Neuronal stem cell (in vitro differentiated cells): ENCODE data around the gene PDE6H.

Experiments used
- DNase-seq: peaks from one replicate; pipeline ENCODE4 v3.0.0-alpha.2; 2013; ENCODE audit warnings: low spot score
- H2AFZ ChIP-seq: one replicate; pipeline ENCODE4 v1.6.1; 2013; ENCODE audit warnings: mild to moderate bottlenecking, low read length, inconsistent platforms
- H2AK5ac ChIP-seq: 2 replicates; pipeline ENCODE4 v1.6.1; 2013; ENCODE audit warnings: low read depth, mild to moderate bottlenecking, inconsistent platforms, low read length, moderate library complexity, mixed read lengths
- H2BK120ac ChIP-seq: 2 replicates; pipeline ENCODE4 v1.6.1; 2013; ENCODE audit warnings: low read depth, mild to moderate bottlenecking, inconsistent platforms, low read length, moderate library complexity, mixed read lengths
- H2BK12ac ChIP-seq: one replicate; pipeline ENCODE4 v1.6.1; 2013; ENCODE audit warnings: low read length, inconsistent platforms
- H2BK15ac ChIP-seq: 2 replicates; pipeline ENCODE4 v1.6.1; 2013; ENCODE audit warnings: mild to moderate bottlenecking, low read length, inconsistent platforms, mixed read lengths
- H2BK5ac ChIP-seq: one replicate; pipeline ENCODE4 v1.6.1; 2013; ENCODE audit warnings: inconsistent platforms, mild to moderate bottlenecking, low read length, moderate library complexity
- H3K14ac ChIP-seq: one replicate; pipeline ENCODE4 v1.6.1; 2013; ENCODE audit warnings: low read length, inconsistent platforms
- H3K18ac ChIP-seq: 2 replicates; pipeline ENCODE4 v1.6.1; 2013; ENCODE audit warnings: low read length, inconsistent platforms
- H3K23ac ChIP-seq: 2 replicates; pipeline ENCODE4 v1.6.1; 2013; ENCODE audit warnings: low read depth, mild to moderate bottlenecking, mixed read lengths, low read length, inconsistent platforms; ENCODE audit not compliant: poor library complexity
- H3K27ac ChIP-seq: replicated peaks from 3 replicates; pipeline ENCODE4 v1.5.1; 2013; ENCODE audit warnings: low read length, inconsistent platforms
- H3K27me3 ChIP-seq, 3 experiments: 2 replicates each; pipeline ENCODE4 v1.6.1; 2013; ENCODE audit warnings: low read length in 3 of 3, mild to moderate bottlenecking in 2 of 3, inconsistent platforms in 1 of 3, low read depth in 1 of 3, mixed read lengths in 1 of 3, moderate library complexity in 1 of 3; ENCODE audit not compliant: control insufficient read depth in 3 of 3, insufficient read depth in 3 of 3
- H3K36me3 ChIP-seq, 2 donors: replicated peaks in 1 of 2; 2 replicates each; pipeline ENCODE4 v1.6.1; 2013; ENCODE audit warnings: low read length in 2 of 2; ENCODE audit not compliant: control insufficient read depth in 2 of 2, insufficient read depth in 2 of 2
- H3K4ac ChIP-seq: 2 replicates; pipeline ENCODE4 v1.6.1; 2013; ENCODE audit warnings: inconsistent platforms, mild to moderate bottlenecking, low read length, moderate library complexity
- H3K4me1 ChIP-seq, 2 donors: 1 replicate in 1 of 2; 2 replicates in 1 of 2; pipeline ENCODE4 v1.6.1; 2013; ENCODE audit warnings: low read length in 2 of 2, low read depth in 1 of 2; ENCODE audit not compliant: control insufficient read depth in 2 of 2, insufficient read depth in 1 of 2
- H3K4me2 ChIP-seq: one replicate; pipeline ENCODE4 v1.6.1; 2013; ENCODE audit warnings: mild to moderate bottlenecking, low read length, inconsistent platforms; ENCODE audit not compliant: insufficient read depth, poor library complexity, severe bottlenecking
- H3K4me3 ChIP-seq, 2 donors: 2 replicates each; pipeline ENCODE4 v1.5.1; 2013; ENCODE audit warnings: low read length in 2 of 2, mild to moderate bottlenecking in 2 of 2, inconsistent platforms in 1 of 2, moderate library complexity in 1 of 2
- H3K79me1 ChIP-seq: one replicate; pipeline ENCODE4 v1.6.1; 2013; ENCODE audit warnings: low read depth, mild to moderate bottlenecking, inconsistent platforms, low read length, moderate library complexity
- H3K9ac ChIP-seq: one replicate; pipeline ENCODE4 v1.6.1; 2013; ENCODE audit warnings: mild to moderate bottlenecking, low read depth, low read length, inconsistent platforms; ENCODE audit not compliant: poor library complexity
- H3K9me3 ChIP-seq, 2 donors: replicated peaks in 1 of 2; 2 replicates each; pipeline versions ENCODE3 to v1.6.1; 2013; ENCODE audit warnings: low read length in 2 of 2, mild to moderate bottlenecking in 2 of 2, inconsistent platforms in 1 of 2, low read depth in 1 of 2, mixed read lengths in 1 of 2, moderate library complexity in 1 of 2; ENCODE audit not compliant: control insufficient read depth in 2 of 2, insufficient read depth in 1 of 2
- H4K8ac ChIP-seq: one replicate; pipeline ENCODE4 v1.6.1; 2013; ENCODE audit warnings: low read depth, mild to moderate bottlenecking, inconsistent platforms, low read length, moderate library complexity
- H4K91ac ChIP-seq: one replicate; pipeline ENCODE4 v1.6.1; 2013; ENCODE audit warnings: low read length, low read depth, mild to moderate bottlenecking, inconsistent platforms; ENCODE audit not compliant: poor library complexity
- WGBS, 2 donors: extraction: QIAGEN DNeasy Blood & Tissue Kit; methylation state at CpG; one replicate each; pipeline ENCODE4 v1.1.7; 2013; ENCODE audit warnings: missing lambda C conversion rate in 2 of 2, mixed read lengths in 1 of 2; ENCODE audit not compliant: insufficient read length in 2 of 2, insufficient replicate concordance in 1 of 2; ENCODE audit errors: extremely low coverage in 2 of 2; 5-methylcytosine and 5-hydroxymethylcytosine counted together

Gene PDE6H

GRCh38 chr12:14928931-14929330 is 43.9 kb upstream of the PDE6H start:
- Histone ChIP-seq H4K91ac (no peak overlapping the region), H3K4me1 (no peaks in the 10 kb centered on the region), H3K36me3 (no peaks in the 10 kb centered on the region), H3K14ac (no peak overlapping the region), H2AFZ (peak overlapping the region; percentile 19), H3K23ac (no peak overlapping the region), H3K18ac (no peak overlapping the region), H3K27ac (no peak overlapping the region), H3K27me3 (no peaks in the 10 kb centered on the region), H2BK12ac (no peak overlapping the region), H2BK15ac (no peak overlapping the region), H2AK5ac (no peak overlapping the region), H2BK5ac (no peak overlapping the region), H3K4me2 (no peak overlapping the region), H4K8ac (no peak overlapping the region), H3K79me1 (no peaks in the 10 kb centered on the region), H2BK120ac (no peak overlapping the region), H3K4me3 (no peak overlapping the region), H3K9me3 (no peaks in the 10 kb centered on the region), H3K4ac (no peak overlapping the region), H3K9ac (no peak overlapping the region)
- no peak for DNase-seq
- no CpG with 5 or more reads among the region's 4 CpGs for WGBS, 2 donors

- Histone ChIP-seq H2AFZ (no peak overlapping the region), H4K8ac (no peak overlapping the region), H3K79me1 (no peaks in the 10 kb centered on the region), H2BK15ac (no peak overlapping the region), H3K14ac (no peak overlapping the region), H3K9me3 (no peaks in the 10 kb centered on the region), H2BK12ac (no peak overlapping the region), H3K4me3 (no peak overlapping the region), H3K4me2 (no peak overlapping the region), H3K23ac (no peak overlapping the region), H3K36me3 (no peaks in the 10 kb centered on the region), H2BK120ac (no peak overlapping the region), H3K4me1 (no peaks in the 10 kb centered on the region), H3K27me3 (no peaks in the 10 kb centered on the region), H3K27ac (no peak overlapping the region), H3K18ac (no peak overlapping the region), H4K91ac (no peak overlapping the region), H2BK5ac (no peak overlapping the region), H3K4ac (no peak overlapping the region), H3K9ac (no peak overlapping the region), H2AK5ac (no peak overlapping the region)
- DNase-seq: no peak
Observed at GRCh38 chr12:14930299-14930698, 42.5 kb upstream of the PDE6H start.

- no peak overlapping the region for H3K23ac ChIP-seq
- H3K27ac ChIP-seq: no peak overlapping the region
- H4K91ac ChIP-seq: no peak overlapping the region
- H2AFZ ChIP-seq: no peak overlapping the region
- H2BK12ac ChIP-seq: no peak overlapping the region
- H2AK5ac ChIP-seq: no peak overlapping the region
- H2BK5ac ChIP-seq: no peak overlapping the region
- H3K18ac ChIP-seq: no peak overlapping the region
- no peak overlapping the region for H3K4me2 ChIP-seq
- H3K9me3 ChIP-seq: no peaks in the 10 kb centered on the region
- H3K79me1 ChIP-seq: no peaks in the 10 kb centered on the region
- DNase-seq: no peak
- H3K4me3 ChIP-seq: no peak overlapping the region
- H3K36me3 ChIP-seq: no peaks in the 10 kb centered on the region
- H3K4me1 ChIP-seq: no peaks in the 10 kb centered on the region
- H3K4ac ChIP-seq: no peak overlapping the region
- no peak overlapping the region for H4K8ac ChIP-seq
- H2BK120ac ChIP-seq: no peak overlapping the region
- WGBS, 2 donors: no CpG with 5 or more reads among the region's 4 CpGs
- no peak overlapping the region for H3K14ac ChIP-seq
- H3K27me3 ChIP-seq: no peaks in the 10 kb centered on the region
- H3K9ac ChIP-seq: no peak overlapping the region
- no peak overlapping the region for H2BK15ac ChIP-seq
Observed at GRCh38 chr12:14931359-14931758, 41.5 kb upstream of the PDE6H start.

- H3K27me3 ChIP-seq: no peaks in the 10 kb centered on the region
- no peak overlapping the region for H3K4me3 ChIP-seq
- no peak overlapping the region for H2BK15ac ChIP-seq
- no peak overlapping the region for H3K9ac ChIP-seq
- H3K23ac ChIP-seq: no peak overlapping the region
- WGBS, 2 donors: 100% methylated on average over 1 of the region's 7 CpGs
- H3K4me2 ChIP-seq: no peak overlapping the region
- H3K36me3 ChIP-seq: no peaks in the 10 kb centered on the region
- H3K14ac ChIP-seq: no peak overlapping the region
- H3K18ac ChIP-seq: no peak overlapping the region
- H4K91ac ChIP-seq: no peak overlapping the region
- H2AK5ac ChIP-seq: no peak overlapping the region
- H3K27ac ChIP-seq: no peak overlapping the region
- no peaks in the 10 kb centered on the region for H3K9me3 ChIP-seq
- H2BK12ac ChIP-seq: no peak overlapping the region
- no peak for DNase-seq
- no peak overlapping the region for H2AFZ ChIP-seq
- no peak overlapping the region for H2BK120ac ChIP-seq
- no peak overlapping the region for H4K8ac ChIP-seq
- no peak overlapping the region for H2BK5ac ChIP-seq
- no peak overlapping the region for H3K4ac ChIP-seq
- H3K4me1 ChIP-seq: no peaks in the 10 kb centered on the region
- H3K79me1 ChIP-seq: no peaks in the 10 kb centered on the region
Observed at GRCh38 chr12:14931791-14932560, 40.9 kb upstream of the PDE6H start.
